HG02981 (cell line): ENCODE data around the gene SORCS2.

Experiments
- ATAC-seq: cut with Tn5 transposase; IDR thresholded peaks from one replicate; pipeline ENCODE4 v1.9.1; 2021; ENCODE audit warnings: mild to moderate bottlenecking, moderate library complexity; ENCODE audit not compliant: unreplicated experiment

The SORCS2 gene

DNA sequence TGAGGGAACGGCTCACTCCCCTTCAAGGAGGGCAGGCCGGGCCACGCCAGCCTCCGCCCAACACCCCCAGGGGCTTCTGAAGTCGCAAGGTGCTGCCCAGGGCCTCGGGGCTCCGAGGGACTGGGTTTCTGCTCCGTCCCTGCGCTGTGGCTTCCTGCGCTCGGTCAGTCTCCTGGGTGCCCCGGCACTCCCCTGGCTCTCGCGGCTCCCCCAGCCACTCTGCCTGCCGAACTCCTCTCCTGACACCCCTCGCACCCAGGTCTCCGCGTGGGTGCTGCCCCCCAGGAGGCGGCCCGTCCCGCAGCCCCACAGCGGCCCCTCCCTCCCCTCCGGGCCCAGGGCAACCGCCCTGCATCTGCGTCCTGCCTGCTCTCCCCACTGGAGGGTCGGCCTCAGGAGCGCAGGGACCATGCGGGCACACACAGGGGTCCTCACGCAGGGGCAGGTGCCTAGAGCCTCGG is 595.4 kb downstream of the SORCS2 start:
- no peak for ATAC-seq

DNA sequence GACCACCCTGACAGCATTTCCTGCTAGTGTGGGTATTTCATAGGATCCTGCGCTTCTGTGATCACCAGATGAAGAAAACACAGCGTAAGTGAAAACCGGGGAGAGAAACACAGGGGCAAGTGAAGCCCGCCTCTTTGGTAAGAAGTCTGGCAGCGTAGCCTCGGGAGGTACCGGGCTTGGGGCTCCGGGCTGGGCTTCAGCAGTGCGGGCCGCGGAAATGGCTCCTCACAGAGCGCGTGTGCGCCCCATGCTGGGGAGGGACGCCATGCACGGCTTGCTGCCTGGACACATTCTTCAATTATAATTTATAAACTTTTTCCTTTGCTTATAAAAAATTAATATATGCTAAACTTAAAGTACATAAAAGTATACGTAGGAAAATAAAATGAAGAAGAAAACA is 595.9 kb downstream of the SORCS2 start:
- ATAC-seq = no peak

- ATAC-seq = no peak
Measured at GRCh38 chr4:7788694-7789425, 596.5 kb downstream of the SORCS2 start.

DNA sequence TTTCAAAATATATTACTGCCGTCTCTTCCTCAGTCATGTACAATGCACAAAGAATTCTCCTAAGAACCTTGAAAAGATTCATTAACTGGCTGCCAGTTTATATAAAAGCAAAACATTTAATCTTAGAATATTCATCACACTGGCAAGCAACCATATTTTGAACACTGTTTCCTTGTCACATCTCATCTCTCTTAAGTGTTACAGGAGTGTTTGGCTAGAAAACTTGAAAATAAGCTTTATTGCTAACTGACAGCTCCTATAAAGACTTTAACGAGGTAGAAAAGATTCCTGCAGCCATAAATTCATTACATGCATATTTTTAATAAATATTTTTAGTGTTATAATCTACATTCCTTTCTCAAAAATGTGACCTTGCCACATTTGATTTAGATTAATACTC is 597.7 kb downstream of the SORCS2 start:
- ATAC-seq = no peak

GRCh38 chr4:7790999-7791398 is 598.7 kb downstream of the SORCS2 start:
- no peak for ATAC-seq
